ENCODE results near the gene CTBP2. TPM values are rescaled to one million over a fixed set of nuclear protein-coding genes. Genes with fewer than 3 reads are reported as not detected.

Gene CTBP2
- total RNA-seq, 1 experiment from 2014 or later: 212 TPM

DNA sequence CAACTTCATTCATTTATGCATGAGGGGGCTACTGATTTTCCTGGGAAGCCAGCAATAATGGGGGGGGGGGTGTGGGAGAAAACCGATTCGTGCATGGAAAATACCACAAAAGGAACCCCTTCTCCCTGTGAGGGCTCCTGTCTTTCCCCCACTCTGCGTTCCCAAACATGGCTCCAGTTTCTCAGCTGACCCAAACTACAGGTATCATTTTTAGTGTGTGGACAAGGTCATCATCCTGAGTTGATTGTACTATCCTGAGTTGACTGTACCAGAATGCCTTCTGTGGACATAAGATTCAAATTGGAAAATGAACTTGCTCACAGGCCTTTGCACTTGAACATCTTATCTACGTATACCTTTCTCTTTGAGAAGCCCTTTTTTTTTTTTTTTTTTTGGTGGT, 168.5 kb downstream of the CTBP2 start:
- Histone ChIP-seq H3K4ac (ENCODE audit: low read depth, low read length) (no peak overlapping the region), H2AK5ac (ENCODE audit: insufficient read length, low read length) (no peak overlapping the region), H3K4me1 (ENCODE audit: insufficient read depth, low read length) (no peaks in the 10 kb centered on the region), H2BK120ac (ENCODE audit: low read depth, low read length, poor library complexity, severe bottlenecking) (no peak overlapping the region), H3K27me3 (ENCODE audit: insufficient read depth, low read length) (no peaks in the 10 kb centered on the region), H2AFZ (ENCODE audit: low read length) (no peak overlapping the region), H4K8ac (replicated peaks; ENCODE audit: insufficient read length, low read depth, low read length) (no peak overlapping the region), H3K27ac (ENCODE audit: insufficient read length, low read depth, low read length) (no peak overlapping the region), H3K79me2 (ENCODE audit: insufficient read depth, low read length) (no peaks in the 10 kb centered on the region), H3K79me1 (ENCODE audit: insufficient read depth, low read depth, low read length, poor library complexity, severe bottlenecking) (no peaks in the 10 kb centered on the region), H3K56ac (ENCODE audit: insufficient read length, low read depth, low read length) (no peak overlapping the region), H3K4me2 (ENCODE audit: insufficient read depth, insufficient read length, low read length) (no peak overlapping the region), H3K23me2 (ENCODE audit: insufficient read length, low read depth, low read length, poor library complexity, severe bottlenecking) (no peaks in the 10 kb centered on the region), H3K23ac (ENCODE audit: insufficient read length, low read depth, low read length) (no peak overlapping the region), H3K18ac (ENCODE audit: insufficient read length, low read depth, low read length) (no peak overlapping the region), H4K91ac (ENCODE audit: insufficient read length, low read depth, low read length) (no peak overlapping the region), H2BK5ac (ENCODE audit: insufficient read length, low read length) (no peak overlapping the region), H4K20me1 (ENCODE audit: control insufficient read depth, insufficient read depth, insufficient read length) (no peaks in the 10 kb centered on the region), H2BK20ac (ENCODE audit: low read depth, low read length, poor library complexity, severe bottlenecking) (no peak overlapping the region), H3K14ac (ENCODE audit: insufficient read depth, low read length) (no peak overlapping the region), H3K9ac (ENCODE audit: extremely low read depth, insufficient read length, low read length) (no peak overlapping the region), H3K9me3 (ENCODE audit: control insufficient read depth, low read depth, low read length) (no peaks in the 10 kb centered on the region), H4K5ac (ENCODE audit: insufficient read length, low read depth, low read length) (no peak overlapping the region), H2BK12ac (ENCODE audit: insufficient read length, low read depth, low read length) (no peak overlapping the region), H2BK15ac (ENCODE audit: low read depth, low read length) (no peak overlapping the region), H3T11ph (ENCODE audit: low read length) (no peak overlapping the region)
- DNase-seq: no peak
- Mint-ChIP-seq H3K27me3 (ENCODE audit: low read depth) (peaks cover 3% of the 10 kb centered on the region; the same call in 1 of the 2 replicates), H3K36me3 (ENCODE audit: insufficient read depth in 1 of 3, low read depth in 3 of 3) (peaks cover 56 to 94% (median 92%) of the 10 kb centered on the region in 3 experiments), H3K4me1 (no peaks in the 10 kb centered on the region), H3K9me3 (no peaks in the 10 kb centered on the region), H3K27ac (no peak overlapping the region), H3K4me3 (no peak overlapping the region)
- TF ChIP-seq, protein P1, sequence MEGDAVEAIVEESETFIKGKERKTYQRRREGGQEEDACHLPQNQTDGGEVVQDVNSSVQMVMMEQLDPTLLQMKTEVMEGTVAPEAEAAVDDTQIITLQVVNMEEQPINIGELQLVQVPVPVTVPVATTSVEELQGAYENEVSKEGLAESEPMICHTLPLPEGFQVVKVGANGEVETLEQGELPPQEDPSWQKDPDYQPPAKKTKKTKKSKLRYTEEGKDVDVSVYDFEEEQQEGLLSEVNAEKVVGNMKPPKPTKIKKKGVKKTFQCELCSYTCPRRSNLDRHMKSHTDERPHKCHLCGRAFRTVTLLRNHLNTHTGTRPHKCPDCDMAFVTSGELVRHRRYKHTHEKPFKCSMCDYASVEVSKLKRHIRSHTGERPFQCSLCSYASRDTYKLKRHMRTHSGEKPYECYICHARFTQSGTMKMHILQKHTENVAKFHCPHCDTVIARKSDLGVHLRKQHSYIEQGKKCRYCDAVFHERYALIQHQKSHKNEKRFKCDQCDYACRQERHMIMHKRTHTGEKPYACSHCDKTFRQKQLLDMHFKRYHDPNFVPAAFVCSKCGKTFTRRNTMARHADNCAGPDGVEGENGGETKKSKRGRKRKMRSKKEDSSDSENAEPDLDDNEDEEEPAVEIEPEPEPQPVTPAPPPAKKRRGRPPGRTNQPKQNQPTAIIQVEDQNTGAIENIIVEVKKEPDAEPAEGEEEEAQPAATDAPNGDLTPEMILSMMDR (conservative IDR thresholded peaks at IDR 0.05): no peak
- WGBS (ENCODE audit: extremely low coverage, insufficient read length, low lambda C conversion rate): no CpG with 5 or more reads among the region's 4 CpGs
